Measurements from ENCODE around the gene PCNX1. TPM values are rescaled to one million over a fixed set of nuclear protein-coding genes. Genes with fewer than 3 reads are reported as not detected.

The PCNX1 gene
- total RNA-seq, 1 experiment from 2014 or later = 23.3 TPM

- Histone ChIP-seq H4K20me1 (ENCODE audit: low read length) (peaks cover 2% of the 10 kb centered on the region; the same call in 1 of the 2 replicates), H3K79me2 (ENCODE audit: low read length) (no peaks in the 10 kb centered on the region), H3K9me2 (replicated peaks; ENCODE audit: low read length) (no peaks in the 10 kb centered on the region), H3K4me1 (ENCODE audit: insufficient read depth, low read length) (no peaks in the 10 kb centered on the region; the same call in 1 of the 2 replicates), H3K4me2 (ENCODE audit: low read length) (no peak overlapping the region), H3K27ac (ENCODE audit: low read length) (no peak overlapping the region), H3F3A (ENCODE audit: low read length, unreplicated experiment) (no peaks in the 10 kb centered on the region), H3K9me3 (ENCODE audit: low read length) (no peaks in the 10 kb centered on the region), H3K36me3 (ENCODE audit: low read depth, low read length) (no peaks in the 10 kb centered on the region), H3K4me3 (ENCODE audit: low read length) (no peak overlapping the region), H2AFZ (ENCODE audit: low read length) (no peak overlapping the region), H3K27me3 (ENCODE audit: low read length) (no peaks in the 10 kb centered on the region), H3K9ac (ENCODE audit: low read length) (no peak overlapping the region)
- ATAC-seq (no peak; the same call in 1 of the 2 replicates), DNase-seq (no peak)
- intact Hi-C loops (cut with micrococcal nuclease) = loop anchor here (2.0 kb wide), 1 partner anchor 18 kb away; no protein-coding TSS in a partner anchor
- TF ChIP-seq EZH2 (IDR thresholded peaks at IDR 0.05; ENCODE audit: low read length, unreplicated experiment) = no peak
- no peak for TF ChIP-seq EZH2phosphoT487 (IDR thresholded peaks at IDR 0.05; ENCODE audit: borderline replicate concordance, low read length)
- no peak for TF ChIP-seq CTCF (conservative IDR thresholded peaks at IDR 0.05; ENCODE audit: low read depth, low read length)
- no TSS peak for BruUV-seq (replicated peaks)
- ChIA-PET POLR2A (ENCODE audit: unreplicated experiment) (no interaction called here), CTCF (no interaction called here)
Observed at GRCh38 chr14:70987041-70987440, 79.8 kb downstream of the PCNX1 start.

GRCh38 chr14:70988452-70988851 lies 81.2 kb downstream of the PCNX1 start:
- no peaks in the 10 kb centered on the region for H3K4me1 ChIP-seq (ENCODE audit: insufficient read depth, low read length)
- H3K9ac ChIP-seq (ENCODE audit: low read length) = no peak overlapping the region
- CTCF ChIA-PET = no interaction called here
- POLR2A ChIA-PET (ENCODE audit: unreplicated experiment) = no interaction called here
- H4K20me1 ChIP-seq (ENCODE audit: low read length) = no peaks in the 10 kb centered on the region
- peak overlapping the region; percentile 44 for H2AFZ ChIP-seq (ENCODE audit: low read length)
- no peaks in the 10 kb centered on the region for H3K9me3 ChIP-seq (ENCODE audit: low read length)
- no peaks in the 10 kb centered on the region for H3F3A ChIP-seq (ENCODE audit: low read length, unreplicated experiment)
- no peaks in the 10 kb centered on the region for H3K9me2 ChIP-seq (replicated peaks; ENCODE audit: low read length)
- peak overlapping the region; percentile 50 for H3K4me3 ChIP-seq (ENCODE audit: low read length)
- BruUV-seq (replicated peaks) = no TSS peak
- intact Hi-C loops (cut with micrococcal nuclease) = no loop called here
- peak; percentile 43 for DNase-seq
- H3K27me3 ChIP-seq (ENCODE audit: low read length) = no peaks in the 10 kb centered on the region
- TF ChIP-seq CTCF (conservative IDR thresholded peaks at IDR 0.05; ENCODE audit: low read depth, low read length) (no peak), EZH2 (IDR thresholded peaks at IDR 0.05; ENCODE audit: low read length, unreplicated experiment) (no peak), EZH2phosphoT487 (IDR thresholded peaks at IDR 0.05; ENCODE audit: borderline replicate concordance, low read length) (no peak)
- ATAC-seq = peak; percentile 77
- H3K27ac ChIP-seq (ENCODE audit: low read length) = no peak overlapping the region
- H3K4me2 ChIP-seq (ENCODE audit: low read length) = peak overlapping the region; percentile 62
- no peaks in the 10 kb centered on the region for H3K79me2 ChIP-seq (ENCODE audit: low read length)
- H3K36me3 ChIP-seq (ENCODE audit: low read depth, low read length) = no peaks in the 10 kb centered on the region

DNA sequence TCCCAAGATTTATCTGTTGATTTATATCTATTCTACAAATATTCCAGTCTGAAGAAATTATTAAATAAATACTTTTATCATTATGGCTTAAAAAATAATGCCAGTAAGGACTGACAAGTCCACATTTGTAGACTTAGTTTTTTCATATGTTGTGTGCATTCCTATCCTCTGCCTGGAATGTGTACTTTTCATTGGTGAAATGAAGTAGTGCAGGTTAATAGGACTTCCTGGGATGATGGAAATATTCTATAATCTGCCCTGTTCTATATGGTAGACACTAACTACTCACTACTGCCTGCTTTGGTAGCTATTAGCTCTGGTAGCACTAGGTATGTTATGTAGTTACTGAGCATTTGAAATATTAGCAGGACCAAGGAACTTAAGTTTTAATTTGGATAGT lies 86.7 kb downstream of the PCNX1 start:
- Histone ChIP-seq H3K9ac (ENCODE audit: low read length) (no peak overlapping the region), H3K36me3 (ENCODE audit: low read depth, low read length) (no peaks in the 10 kb centered on the region), H2AFZ (ENCODE audit: low read length) (no peak overlapping the region), H3K27ac (ENCODE audit: low read length) (no peak overlapping the region), H3K4me3 (ENCODE audit: low read length) (no peak overlapping the region), H3K27me3 (ENCODE audit: low read length) (no peaks in the 10 kb centered on the region), H3K79me2 (ENCODE audit: low read length) (no peaks in the 10 kb centered on the region), H3K4me2 (ENCODE audit: low read length) (no peak overlapping the region), H3K4me1 (ENCODE audit: insufficient read depth, low read length) (no peaks in the 10 kb centered on the region), H3K9me3 (ENCODE audit: low read length) (no peaks in the 10 kb centered on the region), H4K20me1 (ENCODE audit: low read length) (no peaks in the 10 kb centered on the region), H3F3A (ENCODE audit: low read length, unreplicated experiment) (no peaks in the 10 kb centered on the region), H3K9me2 (replicated peaks; ENCODE audit: low read length) (no peaks in the 10 kb centered on the region)
- no TSS peak for BruUV-seq (replicated peaks)
- DNase-seq (no peak), ATAC-seq (peak; percentile 56)
- ChIA-PET CTCF (no interaction called here), POLR2A (ENCODE audit: unreplicated experiment) (no interaction called here)
- intact Hi-C loops (cut with micrococcal nuclease) = no loop called here
- TF ChIP-seq CTCF (conservative IDR thresholded peaks at IDR 0.05; ENCODE audit: low read depth, low read length) = no peak
- no peak for TF ChIP-seq EZH2 (IDR thresholded peaks at IDR 0.05; ENCODE audit: low read length, unreplicated experiment)
